Fibroblast of pulmonary artery (primary cell): Measurements from ENCODE around the gene CEBPG.

Experiments used
- DNase-seq: peaks from one replicate; pipeline ENCODE4 v3.0.0-alpha.2; 2010; ENCODE audit warnings: low read depth
- H3K4me3 ChIP-seq: replicated peaks from 2 replicates; pipeline ENCODE4 v1.5.1; 2011; ENCODE audit warnings: low read depth, mild to moderate bottlenecking, control low read depth, low read length, moderate library complexity
- TF ChIP-seq, protein P1 (sequence below): IDR thresholded peaks from 2 replicates; pipeline ENCODE4 v1.5.1; 2011; ENCODE audit warnings: mild to moderate bottlenecking, control low read depth, low read length, inconsistent platforms; ENCODE audit errors: missing control alignments

CEBPG gene

DNA sequence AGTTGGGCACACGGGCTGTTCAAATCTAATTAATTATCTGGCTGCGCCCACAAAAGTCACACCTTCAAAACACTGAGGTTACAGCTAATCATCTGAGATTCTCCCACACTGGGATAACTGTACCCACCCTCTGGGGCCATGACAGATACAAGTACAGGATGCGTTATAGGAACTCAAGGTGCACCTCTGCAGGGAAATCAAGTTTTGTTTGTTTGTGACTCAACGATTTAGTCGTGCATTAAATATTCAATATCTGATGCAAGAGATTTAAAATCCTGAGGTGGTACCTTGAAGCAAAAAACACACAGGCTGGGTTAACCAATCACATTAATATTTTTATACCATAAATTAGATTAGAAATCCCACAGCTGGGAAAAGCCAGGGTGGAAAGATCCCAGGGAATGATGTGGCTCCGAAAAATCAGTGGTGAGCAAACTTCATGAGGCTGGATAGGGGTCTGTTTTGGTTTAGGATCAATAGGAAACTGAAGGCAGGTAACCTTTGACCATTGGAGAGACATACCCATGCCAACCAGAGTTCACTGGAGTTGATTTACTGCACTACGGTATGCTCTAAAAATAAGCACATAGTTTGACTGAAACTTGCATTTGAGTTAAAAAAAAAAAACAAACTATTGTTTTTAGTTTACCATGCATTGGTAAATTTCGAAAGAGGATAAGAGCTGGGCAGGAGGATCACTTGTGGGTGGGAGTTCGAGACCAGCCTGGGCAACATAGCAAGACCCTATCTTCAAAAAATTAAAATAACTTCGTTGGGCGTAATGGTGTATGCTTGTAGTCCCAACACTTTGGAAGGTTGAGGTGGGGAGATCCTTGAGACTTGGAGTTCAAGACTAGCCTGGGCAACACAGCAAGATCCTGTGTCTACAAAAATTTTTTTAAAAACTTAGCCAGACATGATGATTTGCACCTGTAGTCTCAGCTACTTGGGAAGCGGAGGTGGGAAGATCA, 23.9 kb upstream of the CEBPG start:
- no peak overlapping the region for H3K4me3 ChIP-seq
- TF ChIP-seq, protein P1, sequence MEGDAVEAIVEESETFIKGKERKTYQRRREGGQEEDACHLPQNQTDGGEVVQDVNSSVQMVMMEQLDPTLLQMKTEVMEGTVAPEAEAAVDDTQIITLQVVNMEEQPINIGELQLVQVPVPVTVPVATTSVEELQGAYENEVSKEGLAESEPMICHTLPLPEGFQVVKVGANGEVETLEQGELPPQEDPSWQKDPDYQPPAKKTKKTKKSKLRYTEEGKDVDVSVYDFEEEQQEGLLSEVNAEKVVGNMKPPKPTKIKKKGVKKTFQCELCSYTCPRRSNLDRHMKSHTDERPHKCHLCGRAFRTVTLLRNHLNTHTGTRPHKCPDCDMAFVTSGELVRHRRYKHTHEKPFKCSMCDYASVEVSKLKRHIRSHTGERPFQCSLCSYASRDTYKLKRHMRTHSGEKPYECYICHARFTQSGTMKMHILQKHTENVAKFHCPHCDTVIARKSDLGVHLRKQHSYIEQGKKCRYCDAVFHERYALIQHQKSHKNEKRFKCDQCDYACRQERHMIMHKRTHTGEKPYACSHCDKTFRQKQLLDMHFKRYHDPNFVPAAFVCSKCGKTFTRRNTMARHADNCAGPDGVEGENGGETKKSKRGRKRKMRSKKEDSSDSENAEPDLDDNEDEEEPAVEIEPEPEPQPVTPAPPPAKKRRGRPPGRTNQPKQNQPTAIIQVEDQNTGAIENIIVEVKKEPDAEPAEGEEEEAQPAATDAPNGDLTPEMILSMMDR: no peak
- DNase-seq: no peak

DNA sequence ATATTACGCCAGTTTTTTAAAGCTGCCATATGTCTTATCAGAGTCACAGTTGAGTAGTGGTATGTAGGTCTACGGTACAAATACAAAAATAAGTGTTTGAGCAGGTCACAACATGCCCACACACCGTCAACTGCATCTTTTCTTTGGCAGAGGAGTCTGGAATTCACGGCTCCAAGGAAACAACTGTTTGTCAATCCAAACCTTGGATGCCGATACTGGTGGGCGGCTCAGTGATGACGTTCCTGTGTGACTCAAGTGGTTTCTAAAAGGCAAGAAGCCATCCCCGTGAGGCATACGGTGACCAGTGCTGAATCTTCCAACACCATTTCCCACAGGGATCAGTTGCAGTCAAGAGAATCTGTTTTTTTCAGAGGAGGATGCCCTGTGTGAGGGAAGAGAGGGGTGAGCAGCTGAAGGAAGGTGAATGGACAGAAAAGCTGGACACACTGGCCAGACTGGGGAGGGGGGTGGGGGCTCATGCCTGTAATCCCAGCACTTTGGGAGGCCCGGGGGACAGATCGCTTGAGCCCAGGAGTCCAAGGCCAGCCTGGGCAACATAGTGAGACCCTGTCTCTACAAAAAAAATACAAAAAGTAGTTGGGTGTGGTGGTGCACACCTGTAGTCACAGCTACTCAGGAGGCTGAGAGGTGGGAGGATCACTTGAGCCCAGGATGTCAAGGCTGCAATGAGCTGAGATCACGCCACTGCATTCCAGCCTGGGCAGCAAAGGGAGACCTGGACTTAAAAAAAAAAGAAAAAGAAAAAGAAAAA, 22.8 kb upstream of the CEBPG start:
- DNase-seq: peak; percentile 64
- H3K4me3 ChIP-seq: no peak overlapping the region
- TF ChIP-seq, protein P1: no peak

DNA sequence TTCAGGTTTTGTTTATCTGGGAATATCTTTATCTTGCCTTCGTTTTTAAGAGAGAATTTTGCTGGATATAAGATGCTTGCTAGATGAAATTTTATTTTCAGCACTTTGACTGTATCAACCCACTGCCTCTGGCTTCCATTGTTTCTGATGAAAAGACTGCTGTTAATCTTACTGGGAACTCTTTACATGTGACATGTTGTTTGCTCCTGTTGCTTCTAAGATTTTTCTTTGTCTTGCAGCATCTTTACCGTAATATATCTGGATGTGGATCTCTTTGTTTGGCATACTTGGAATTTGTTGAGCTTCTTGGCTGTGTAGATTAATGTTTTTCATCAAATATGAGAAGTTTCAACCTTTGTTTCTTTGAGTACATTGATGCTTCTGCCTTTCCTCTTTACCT, 18.0 kb upstream of the CEBPG start:
- H3K4me3 ChIP-seq: no peak overlapping the region
- TF ChIP-seq, protein P1: no peak
- DNase-seq: no peak

DNA sequence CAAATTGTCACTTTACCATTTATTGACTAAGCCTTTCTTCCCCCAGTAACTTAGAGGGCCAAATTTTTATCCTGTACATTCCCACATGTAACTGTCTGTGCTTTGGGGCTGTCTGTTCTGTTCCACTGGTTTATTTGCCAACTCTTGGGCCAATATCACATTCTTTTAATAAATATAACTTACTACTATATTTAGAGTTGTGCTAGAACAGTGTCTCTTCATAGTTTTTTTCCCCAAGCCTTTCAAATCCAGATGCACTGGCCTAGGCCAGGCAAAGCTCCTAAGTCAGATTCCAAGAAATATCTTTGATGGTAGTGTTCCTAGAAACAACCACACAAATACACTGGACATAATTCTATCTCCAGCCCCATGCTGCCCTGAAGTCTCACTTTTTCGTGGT, 16.0 kb upstream of the CEBPG start:
- H3K4me3 ChIP-seq: no peak overlapping the region
- no peak for DNase-seq
- TF ChIP-seq, protein P1: no peak

DNA sequence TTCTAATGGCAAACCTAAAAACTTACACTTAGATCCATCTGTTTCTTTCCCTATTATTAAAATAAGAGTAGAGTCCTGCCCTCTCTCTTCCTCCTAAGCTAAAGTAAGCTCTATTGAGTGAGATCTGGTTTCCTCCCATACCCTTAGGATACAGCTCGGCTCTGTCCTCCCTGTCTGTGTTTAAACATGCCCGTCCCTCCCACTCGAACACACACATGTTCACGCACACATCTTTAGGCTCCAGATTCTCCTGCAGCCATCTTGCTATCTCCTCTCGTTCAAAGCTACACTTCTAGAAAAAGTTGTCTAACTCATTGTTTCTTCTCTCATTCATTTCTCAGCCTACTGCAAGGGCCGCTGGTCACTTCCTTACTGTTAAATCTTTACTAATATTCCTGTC, 15.1 kb upstream of the CEBPG start:
- TF ChIP-seq, protein P1: no peak
- no peak overlapping the region for H3K4me3 ChIP-seq
- DNase-seq: no peak

DNA sequence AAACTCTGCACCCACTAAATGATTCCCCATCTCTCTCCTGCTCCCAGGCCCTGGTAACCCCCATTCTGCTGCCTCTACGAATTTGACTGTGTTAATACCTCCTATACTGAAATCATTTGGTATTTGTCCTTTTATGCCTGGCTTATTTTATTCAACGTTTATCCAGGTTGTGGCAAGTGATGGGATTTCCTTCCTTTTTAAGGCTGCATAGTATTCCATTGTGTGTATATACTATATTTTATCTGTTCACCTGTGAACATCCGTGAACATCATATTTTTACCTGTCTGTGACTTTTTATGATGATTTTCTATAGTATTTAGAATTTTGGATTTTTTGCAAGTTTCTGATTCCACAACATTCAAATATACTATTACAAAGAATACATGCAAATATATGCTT, 13.9 kb upstream of the CEBPG start:
- TF ChIP-seq, protein P1: no peak
- H3K4me3 ChIP-seq: no peak overlapping the region
- no peak for DNase-seq
